HCT116 (cell line): ENCODE data around the gene U2AF2. TPM values are rescaled to one million over a fixed set of nuclear protein-coding genes. Genes with fewer than 3 reads are reported as not detected.

Source experiments
- ATAC-seq: fragments of 200-7000 bp; cut with Tn5 transposase; 2 replicates; pipeline ENCODE4 v1.9.1; 2020; ENCODE audit warnings: mild to moderate bottlenecking, moderate library complexity
- BruUV-seq: library from RNA; stranded (reverse); fragments of 400-500 nt; replicated peaks from 2 replicates; lab custom pipeline; 2021; lab: Mats Ljungman, UMichigan
- CTCF ChIA-PET: fragments of 300-600 bp; sonication (Branson Sonifier 250); formaldehyde crosslinking; loops from one replicate; lab custom pipeline; 2021; ENCODE audit warnings: antibody characterized with exemption; lab: Charles Lee
- POLR2A ChIA-PET: fragments of 300-600, 350-600 bp; sonication (Branson Sonifier 250); formaldehyde crosslinking; loops from one replicate; lab custom pipeline; 2021; ENCODE audit warnings: antibody characterized with exemption; lab: Charles Lee
- RAD21 ChIA-PET, 2 experiments: fragments of 300-600 bp; sonication (Branson Sonifier 250); formaldehyde crosslinking; loops; one replicate each; lab custom pipeline; 2023; ENCODE audit warnings: low total read pairs in 2 of 2; ENCODE audit not compliant: uncharacterized antibody in 2 of 2, unreplicated experiment in 2 of 2, low non-redundant PET in 1 of 2; lab: Charles Lee
- DNase-seq: peaks from one replicate; pipeline ENCODE4 v3.0.0-alpha.2; 2010; ENCODE audit warnings: low read depth, low spot score
- H2AFZ ChIP-seq: fragments of 200-600 bp; shearing (Covaris generic), sonication (generic); 2 replicates; pipeline ENCODE4 v1.6.1; 2017; ENCODE audit warnings: low read depth, mixed run types, mixed read lengths, antibody characterized with exemption, low read length; ENCODE audit not compliant: poor library complexity, severe bottlenecking
- H3K27ac ChIP-seq: 2 replicates; pipeline ENCODE4 v1.5.1; 2012; ENCODE audit warnings: low read depth, low read length
- H3K27me3 ChIP-seq: fragments of 200-600 bp; sonication (generic); 2 replicates; pipeline ENCODE4 v1.6.1; 2016; ENCODE audit warnings: mixed run types, low read length, mixed read lengths; ENCODE audit not compliant: insufficient read depth
- H3K36me3 ChIP-seq, 2 experiments: fragments of 200-500 bp in 1 of 2; fragments of 200-600 bp in 1 of 2; sonication (Bioruptor generic) in 1 of 2; sonication (generic) in 1 of 2; 2 replicates each; pipeline versions ENCODE4 v1.5.1 to v1.6.1; 2014 to 2016; ENCODE audit warnings: low read length in 2 of 2, inconsistent platforms in 1 of 2, mixed read lengths in 1 of 2, mixed run types in 1 of 2; ENCODE audit not compliant: insufficient read depth in 2 of 2, control insufficient read depth in 1 of 2
- H3K4me1 ChIP-seq, 2 experiments: fragments of 200-600 bp in 1 of 2; sonication (generic) in 1 of 2; 2 replicates each; pipeline versions ENCODE4 v1.5.1 to v1.6.1; 2012 to 2017; ENCODE audit warnings: low read length in 2 of 2, inconsistent platforms in 1 of 2, mild to moderate bottlenecking in 1 of 2, mixed read lengths in 1 of 2, mixed run types in 1 of 2, moderate library complexity in 1 of 2; ENCODE audit not compliant: insufficient read depth in 2 of 2, control insufficient read depth in 1 of 2
- H3K4me2 ChIP-seq: fragments of 200-600 bp; sonication (generic); 2 replicates; pipeline ENCODE4 v1.6.1; 2017; ENCODE audit warnings: mixed run types, low read length, mixed read lengths
- H3K4me3 ChIP-seq, 2 experiments: fragments of 200-600 bp in 1 of 2; sonication (generic) in 1 of 2; replicated peaks in 1 of 2; 2 replicates each; pipeline ENCODE4 v1.5.1; 2011 to 2016; ENCODE audit warnings: low read length in 2 of 2, control low read depth in 1 of 2, low read depth in 1 of 2, mild to moderate bottlenecking in 1 of 2, mixed read lengths in 1 of 2, mixed run types in 1 of 2
- H3K79me2 ChIP-seq: fragments of 200-600 bp; sonication (generic); 2 replicates; pipeline ENCODE4 v1.6.1; 2017; ENCODE audit warnings: mild to moderate bottlenecking, mixed run types, low read length, moderate library complexity, mixed read lengths; ENCODE audit not compliant: insufficient read depth
- H3K9ac ChIP-seq: fragments of 200-600 bp; sonication (generic); 2 replicates; pipeline ENCODE4 v1.6.1; 2016; ENCODE audit warnings: low read length, mixed read lengths
- H3K9me2 ChIP-seq: fragments of 200-600 bp; sonication (generic), shearing (Covaris generic); 2 replicates; pipeline ENCODE4 v1.6.1; 2017; ENCODE audit warnings: mixed run types, mild to moderate bottlenecking, moderate library complexity; ENCODE audit not compliant: insufficient read depth
- H3K9me3 ChIP-seq, 2 experiments: fragments of 200-500 bp in 1 of 2; fragments of 200-600 bp in 1 of 2; sonication (Bioruptor generic) in 1 of 2; sonication (generic) in 1 of 2; 2 replicates each; pipeline ENCODE4 v1.6.1; 2014 to 2017; ENCODE audit warnings: low read length in 2 of 2, mixed read lengths in 2 of 2, inconsistent platforms in 1 of 2, low read depth in 1 of 2, mild to moderate bottlenecking in 1 of 2, mixed run types in 1 of 2, moderate library complexity in 1 of 2; ENCODE audit not compliant: control insufficient read depth in 1 of 2, insufficient read depth in 1 of 2
- H4K20me1 ChIP-seq: fragments of 200-600 bp; sonication (generic), shearing (Covaris generic); 2 replicates; pipeline ENCODE4 v1.6.1; 2017; ENCODE audit warnings: mixed run types, mild to moderate bottlenecking, moderate library complexity; ENCODE audit not compliant: insufficient read depth
- CBX3 ChIP-seq: IDR thresholded peaks from 2 replicates; pipeline ENCODE4 v1.6.1; 2012; ENCODE audit warnings: low read depth
- CEBPB ChIP-seq: IDR thresholded peaks from 2 replicates; pipeline ENCODE4 v1.6.1; 2012; ENCODE audit warnings: low read depth
- EGR1 ChIP-seq: IDR thresholded peaks from 2 replicates; pipeline ENCODE4 v1.6.1; 2012; ENCODE audit warnings: low read depth
- EZH2 ChIP-seq: fragments of 200-600 bp; sonication (generic); IDR thresholded peaks from 2 replicates; pipeline ENCODE4 v1.6.1; 2017; ENCODE audit warnings: antibody characterized with exemption, mixed run types
- EZH2phosphoT487 ChIP-seq: fragments of 200-600 bp; IDR thresholded peaks from 2 replicates; pipeline ENCODE4 v1.6.1; 2018; ENCODE audit warnings: antibody characterized with exemption, borderline replicate concordance
- POLR2A ChIP-seq: IDR thresholded peaks from 2 replicates; pipeline ENCODE4 v1.7.0; 2011; ENCODE audit warnings: borderline replicate concordance; ENCODE audit not compliant: insufficient read depth, insufficient read length; ENCODE audit errors: extremely low read depth
- POLR2AphosphoS5 ChIP-seq: IDR thresholded peaks from 2 replicates; pipeline ENCODE4 v1.6.1; 2011; ENCODE audit warnings: mild to moderate bottlenecking, low read depth, low read length, moderate library complexity
- SIN3A ChIP-seq: IDR thresholded peaks from 2 replicates; pipeline ENCODE4 v1.6.1; 2012; ENCODE audit warnings: low read depth
- SP1 ChIP-seq: IDR thresholded peaks from 2 replicates; pipeline ENCODE4 v1.6.1; 2012; ENCODE audit warnings: low read depth
- SRF ChIP-seq: IDR thresholded peaks from 2 replicates; pipeline ENCODE4 v1.6.1; 2012; ENCODE audit warnings: low read depth
- TCF7L2 ChIP-seq: IDR thresholded peaks from 2 replicates; pipeline ENCODE4 v1.7.0; 2011; ENCODE audit warnings: borderline replicate concordance, inconsistent platforms; ENCODE audit not compliant: insufficient read depth, insufficient read length; ENCODE audit errors: extremely low read depth
- YY1 ChIP-seq: IDR thresholded peaks from 2 replicates; pipeline ENCODE4 v1.6.1; 2011; ENCODE audit warnings: low read length, low read depth, moderate library complexity, mild to moderate bottlenecking; ENCODE audit not compliant: insufficient replicate concordance; ENCODE audit errors: extremely low read depth
- ZFX ChIP-seq: fragments of 450-650 bp; IDR thresholded peaks from 2 replicates; pipeline ENCODE4 v1.6.1; 2017
- ZNF274 ChIP-seq: fragments of 200-500 bp; sonication (Bioruptor generic); IDR thresholded peaks from 2 replicates; pipeline ENCODE4 v1.6.1; 2014; ENCODE audit warnings: mild to moderate bottlenecking, low read depth, low read length, inconsistent platforms
- intact Hi-C: fragments of 100-400 bp; cut with micrococcal nuclease; formaldehyde crosslinking; loops from 2 replicates; pipeline ENCODE4 v1.10.0; 2022
- total RNA-seq: library from RNA; stranded (reverse); gene quantifications from one replicate; pipeline ENCODE4 v1.2.1, GENCODE V29; 2021; ENCODE audit not compliant: unreplicated experiment
- TF ChIP-seq, protein P1 (sequence below): IDR thresholded peaks from 2 replicates; pipeline ENCODE4 v1.6.1; 2012
- TF ChIP-seq, protein P2 (sequence below): IDR thresholded peaks from 2 replicates; pipeline ENCODE4 v1.6.1; 2012
- TF ChIP-seq, protein P3 (sequence below): IDR thresholded peaks from 2 replicates; pipeline ENCODE4 v1.6.1; 2012; ENCODE audit warnings: low read depth

The U2AF2 gene
- total RNA-seq, 1 experiment from 2014 or later: 259 TPM

GRCh38 chr19:55674459-55674840 lies 19.6 kb downstream of the U2AF2 start (continued):
- TF ChIP-seq YY1 (no peak), POLR2AphosphoS5 (no peak), TCF7L2 (no peak), ZNF274 (no peak), SIN3A (no peak), CEBPB (no peak), CBX3 (no peak)
- TF ChIP-seq, all 23 proteins: peak for 0

- H4K20me1 ChIP-seq: 0 out of 2 replicates have a peak, but pooled peaks cover 8% of the 10 kb centered on the region
- POLR2A ChIA-PET: no interaction called here
- H2AFZ ChIP-seq: no peak within 1 kb of the TSS
Observed at GRCh38 chr19:55674841-55675660, 20.2 kb downstream of the U2AF2 start, which contains the start of gene EPN1. EPN1 (plus strand) TSS chr19:55675226; CDS start chr19:55678628, 3,402 bp downstream.

More at GRCh38 chr19:55674841-55675660, 20.2 kb downstream of the U2AF2 start, which contains the start of gene EPN1:
- Histone ChIP-seq H3K9me2 (no peaks in the 10 kb centered on the region), H3K79me2 (peaks cover 92% of the 10 kb centered on the region), H3K9ac (peak within 1 kb of the TSS; percentile 84), H3K4me3 (peak within 1 kb of the TSS; percentile 83 to 94), H3K4me2 (peak within 1 kb of the TSS; percentile 77), H3K36me3 (peaks cover 19 to 31% of the 10 kb centered on the region in 2 experiments; a peak in 3 of 4 replicates), H3K4me1 (peaks cover 11 to 48% of the 10 kb centered on the region in 2 experiments), H3K27me3 (no peaks in the 10 kb centered on the region), H3K9me3 (no peaks in the 10 kb centered on the region), H3K27ac (peak within 1 kb of the TSS; percentile 91)
- ChIA-PET RAD21 (no interaction called here), CTCF (no interaction called here)
- intact Hi-C loops: no loop called here
- BruUV-seq: no TSS peak
- ATAC-seq (peak; percentile 86), DNase-seq (peak; percentile 90)
- TF ChIP-seq EZH2 (no peak), YY1 (peak; percentile 38), ZNF274 (no peak), TCF7L2 (no peak), POLR2A (no peak), SRF (peak; percentile 75), SP1 (peak; percentile 65), EGR1 (peak; percentile 49; the same call in 1 of the 2 replicates), EZH2phosphoT487 (no peak), ZFX (peak; percentile 87; the same call in 1 of the 2 replicates), POLR2AphosphoS5 (peak; percentile 80), SIN3A (peak; percentile 10; the same call in 1 of the 2 replicates)
- TF ChIP-seq, protein P1, sequence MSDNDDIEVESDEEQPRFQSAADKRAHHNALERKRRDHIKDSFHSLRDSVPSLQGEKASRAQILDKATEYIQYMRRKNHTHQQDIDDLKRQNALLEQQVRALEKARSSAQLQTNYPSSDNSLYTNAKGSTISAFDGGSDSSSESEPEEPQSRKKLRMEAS: peak; percentile 70
- TF ChIP-seq, protein P2, sequence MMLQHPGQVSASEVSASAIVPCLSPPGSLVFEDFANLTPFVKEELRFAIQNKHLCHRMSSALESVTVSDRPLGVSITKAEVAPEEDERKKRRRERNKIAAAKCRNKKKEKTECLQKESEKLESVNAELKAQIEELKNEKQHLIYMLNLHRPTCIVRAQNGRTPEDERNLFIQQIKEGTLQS: no peak
- TF ChIP-seq, protein P3, sequence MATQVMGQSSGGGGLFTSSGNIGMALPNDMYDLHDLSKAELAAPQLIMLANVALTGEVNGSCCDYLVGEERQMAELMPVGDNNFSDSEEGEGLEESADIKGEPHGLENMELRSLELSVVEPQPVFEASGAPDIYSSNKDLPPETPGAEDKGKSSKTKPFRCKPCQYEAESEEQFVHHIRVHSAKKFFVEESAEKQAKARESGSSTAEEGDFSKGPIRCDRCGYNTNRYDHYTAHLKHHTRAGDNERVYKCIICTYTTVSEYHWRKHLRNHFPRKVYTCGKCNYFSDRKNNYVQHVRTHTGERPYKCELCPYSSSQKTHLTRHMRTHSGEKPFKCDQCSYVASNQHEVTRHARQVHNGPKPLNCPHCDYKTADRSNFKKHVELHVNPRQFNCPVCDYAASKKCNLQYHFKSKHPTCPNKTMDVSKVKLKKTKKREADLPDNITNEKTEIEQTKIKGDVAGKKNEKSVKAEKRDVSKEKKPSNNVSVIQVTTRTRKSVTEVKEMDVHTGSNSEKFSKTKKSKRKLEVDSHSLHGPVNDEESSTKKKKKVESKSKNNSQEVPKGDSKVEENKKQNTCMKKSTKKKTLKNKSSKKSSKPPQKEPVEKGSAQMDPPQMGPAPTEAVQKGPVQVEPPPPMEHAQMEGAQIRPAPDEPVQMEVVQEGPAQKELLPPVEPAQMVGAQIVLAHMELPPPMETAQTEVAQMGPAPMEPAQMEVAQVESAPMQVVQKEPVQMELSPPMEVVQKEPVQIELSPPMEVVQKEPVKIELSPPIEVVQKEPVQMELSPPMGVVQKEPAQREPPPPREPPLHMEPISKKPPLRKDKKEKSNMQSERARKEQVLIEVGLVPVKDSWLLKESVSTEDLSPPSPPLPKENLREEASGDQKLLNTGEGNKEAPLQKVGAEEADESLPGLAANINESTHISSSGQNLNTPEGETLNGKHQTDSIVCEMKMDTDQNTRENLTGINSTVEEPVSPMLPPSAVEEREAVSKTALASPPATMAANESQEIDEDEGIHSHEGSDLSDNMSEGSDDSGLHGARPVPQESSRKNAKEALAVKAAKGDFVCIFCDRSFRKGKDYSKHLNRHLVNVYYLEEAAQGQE: no peak
